B cell (primary cell): ENCODE data around the gene ASPSCR1. TPM values are rescaled to one million over a fixed set of nuclear protein-coding genes. Genes with fewer than 3 reads are reported as not detected.
A peak's percentile ranks its signal among the peaks of the same experiment; 100 is the strongest.

Source experiments
- ATAC-seq: fragments of 200-7000 bp; cut with Tn5 transposase; one replicate; pipeline ENCODE4 v1.10.0; 2021; ENCODE audit warnings: low read depth, mild to moderate bottlenecking, moderate number of reproducible peaks, moderate library complexity
- CTCF ChIA-PET: fragments of 350-600 bp; sonication (Branson Sonifier 250); formaldehyde crosslinking; loops from one replicate; lab custom pipeline; 2021; ENCODE audit warnings: antibody characterized with exemption, inconsistent platforms; lab: Charles Lee
- POLR2A ChIA-PET: fragments of 350-600 bp; sonication (Branson Sonifier 250); formaldehyde crosslinking; loops from one replicate; lab custom pipeline; 2021; ENCODE audit warnings: antibody characterized with exemption; lab: Charles Lee
- DNase-seq: peaks from one replicate; pipeline ENCODE4 v3.0.0; 2013
- H2AFZ ChIP-seq: 2 replicates; pipeline ENCODE4 v1.6.1; 2012; ENCODE audit warnings: mild to moderate bottlenecking, low read depth, low read length; ENCODE audit not compliant: insufficient read depth, poor library complexity, severe bottlenecking
- H3K27ac ChIP-seq, 2 donors: 1 replicate in 1 of 2; 2 replicates in 1 of 2; pipeline ENCODE4 v1.5.1; 2012 to 2013; ENCODE audit warnings: low read length in 2 of 2, mild to moderate bottlenecking in 2 of 2, moderate library complexity in 1 of 2
- H3K27me3 ChIP-seq, 4 experiments: fragments of 200-600 bp in 1 of 4; sonication (generic) in 1 of 4; replicated peaks in 1 of 4; 1 replicate in 2 of 4; 2 replicates in 2 of 4; pipeline versions ENCODE4 v1.6.1 to v1.7.0; 2013 to 2016; ENCODE audit warnings: low read length in 3 of 4, mild to moderate bottlenecking in 2 of 4, mixed read lengths in 1 of 4, moderate library complexity in 1 of 4; ENCODE audit not compliant: insufficient read depth in 4 of 4, control insufficient read depth in 3 of 4; ENCODE audit errors: control extremely low read depth in 1 of 4
- H3K36me3 ChIP-seq, 2 experiments: replicated peaks in 1 of 2; 1 replicate in 1 of 2; 2 replicates in 1 of 2; pipeline versions ENCODE4 v1.6.1 to v1.7.1; 2013; ENCODE audit warnings: low read length in 1 of 2; ENCODE audit not compliant: insufficient read depth in 2 of 2, control insufficient read depth in 1 of 2; ENCODE audit errors: control extremely low read depth in 1 of 2, extremely low read depth in 1 of 2
- H3K4me1 ChIP-seq, 2 donors: fragments of 200-600 bp in 1 of 2; sonication (generic) in 1 of 2; 1 replicate in 1 of 2; 2 replicates in 1 of 2; pipeline versions ENCODE4 v1.5.1 to v1.6.1; 2013 to 2017; ENCODE audit warnings: low read length in 2 of 2; ENCODE audit not compliant: control insufficient read depth in 2 of 2, insufficient read depth in 2 of 2
- H3K4me2 ChIP-seq: replicated peaks from 2 replicates; pipeline ENCODE3; 2012; ENCODE audit warnings: mild to moderate bottlenecking, low read depth, low read length; ENCODE audit not compliant: poor library complexity, severe bottlenecking
- H3K4me3 ChIP-seq, 5 experiments: fragments of 200-600 bp in 1 of 5; sonication (generic) in 1 of 5; 1 replicate in 3 of 5; 2 replicates in 2 of 5; pipeline versions ENCODE4 v1.5.1 to v1.7.0; 2011 to 2016; ENCODE audit warnings: low read length in 4 of 5, mild to moderate bottlenecking in 4 of 5, low read depth in 2 of 5, control low read depth in 1 of 5, moderate library complexity in 1 of 5; ENCODE audit not compliant: insufficient read depth in 1 of 5; ENCODE audit errors: control extremely low read depth in 1 of 5, extremely low read depth in 1 of 5
- H3K79me2 ChIP-seq: fragments of 200-600 bp; sonication (generic); one replicate; pipeline ENCODE4 v1.6.0; 2016; ENCODE audit warnings: low read length; ENCODE audit not compliant: control insufficient read depth, insufficient read depth
- H3K9ac ChIP-seq: fragments of 200-600 bp; sonication (generic); 2 replicates; pipeline ENCODE4 v1.6.1; 2017; ENCODE audit warnings: mild to moderate bottlenecking, low read length, moderate library complexity
- H3K9me3 ChIP-seq, 3 donors: one replicate each; pipeline versions ENCODE4 v1.6.1 to v1.7.1; 2013; ENCODE audit warnings: low read length in 2 of 3; ENCODE audit not compliant: control insufficient read depth in 2 of 3, insufficient read depth in 1 of 3; ENCODE audit errors: control extremely low read depth in 1 of 3
- H4K20me1 ChIP-seq: 2 replicates; pipeline ENCODE4 v1.6.0; 2012; ENCODE audit warnings: mild to moderate bottlenecking, low read length; ENCODE audit not compliant: insufficient read depth, control insufficient read depth, poor library complexity, severe bottlenecking
- H3K27ac Mint-ChIP-seq: one replicate; pipeline ENCODE4 v1.8.0; 2021; ENCODE audit warnings: mixed read lengths
- H3K27me3 Mint-ChIP-seq: one replicate; pipeline ENCODE4 v1.8.0; 2021; ENCODE audit warnings: mixed read lengths
- H3K4me1 Mint-ChIP-seq: one replicate; pipeline ENCODE4 v1.8.0; 2021; ENCODE audit warnings: mixed read lengths
- H3K4me3 Mint-ChIP-seq: one replicate; pipeline ENCODE4 v1.8.0; 2021; ENCODE audit warnings: mixed read lengths
- H3K9me3 Mint-ChIP-seq: one replicate; pipeline ENCODE4 v1.8.0; 2022; ENCODE audit warnings: mixed read lengths; ENCODE audit not compliant: insufficient read depth
- EZH2 ChIP-seq: IDR thresholded peaks from 2 replicates; pipeline ENCODE4 v1.6.1; 2012; ENCODE audit warnings: borderline replicate concordance, low read depth, mild to moderate bottlenecking, moderate library complexity, low read length; ENCODE audit not compliant: insufficient read depth, poor library complexity, severe bottlenecking
- WGBS: methylation state at CpG from one replicate; pipeline ENCODE4 v1.1.5; 2013; ENCODE audit warnings: missing lambda C conversion rate; ENCODE audit not compliant: insufficient coverage; 5-methylcytosine and 5-hydroxymethylcytosine counted together
- intact Hi-C: fragments of 100-400 bp; cut with micrococcal nuclease; formaldehyde crosslinking; loops from one replicate; pipeline ENCODE4 v1.10.0; 2022
- polyA plus RNA-seq: library from polyadenylated mRNA; depleted of rRNA; stranded (reverse); fragments of >200 nt; gene quantifications from 2 replicates; pipeline ENCODE4 v1.2.3, GENCODE V29; 2012
- total RNA-seq, 2 donors: library from RNA; stranded (reverse); fragments of 120-200 nt in 1 of 2; gene quantifications; 1 replicate in 1 of 2; 2 replicates in 1 of 2; pipeline versions ENCODE4 v1.2.3 to v1.2.4, GENCODE V29; 2013 to 2022
- TF ChIP-seq, protein P1 (sequence below): fragments of 200-600 bp; IDR thresholded peaks from one replicate; pipeline ENCODE4 v1.8.0; 2022; ENCODE audit warnings: antibody characterized with exemption, mild to moderate bottlenecking

Gene ASPSCR1
- total and polyA plus RNA-seq, 2 donors (not counting 1 experiment from before 2014, with no cell fraction given): 34.0 to 46.7 TPM

DNA sequence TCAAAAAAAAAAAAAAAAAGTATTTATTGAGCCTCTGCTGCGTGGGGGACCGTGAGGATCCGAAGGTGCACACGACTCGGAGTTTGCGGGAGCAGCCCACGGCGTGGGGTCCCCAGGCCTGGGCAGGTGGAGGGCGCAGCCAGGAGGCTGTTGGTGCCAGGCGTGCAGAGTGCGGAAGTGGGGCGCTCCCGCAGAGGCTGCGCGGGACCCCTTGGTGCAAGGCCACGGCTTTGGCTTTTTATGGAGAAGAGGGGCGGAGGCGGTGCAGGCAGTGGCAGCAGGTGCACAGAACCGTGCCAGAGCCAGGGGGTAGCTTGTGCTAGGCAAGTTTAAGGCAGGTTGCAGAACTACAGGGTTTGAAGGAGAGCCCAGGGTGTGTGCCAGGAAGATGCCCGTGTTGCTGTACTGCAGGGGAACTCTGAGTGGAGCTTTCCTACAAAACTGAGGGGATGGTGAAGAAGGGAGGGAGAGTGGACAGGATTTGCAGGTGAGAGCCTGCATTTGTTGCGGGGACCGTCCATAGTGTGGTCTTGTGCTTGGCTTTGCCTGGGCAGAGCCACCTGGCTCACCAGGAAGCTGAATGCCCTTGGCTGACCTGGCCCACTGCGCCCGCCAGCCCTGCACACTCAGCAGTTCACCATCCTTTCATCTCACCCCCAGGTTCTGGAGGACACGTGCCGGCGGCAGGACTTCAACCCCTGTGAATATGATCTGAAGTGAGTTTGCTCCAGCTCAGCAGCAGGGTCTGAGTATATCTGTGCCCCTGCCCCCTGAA, 1.3 kb downstream of the ASPSCR1 start:
- no peak for TF ChIP-seq EZH2
- TF ChIP-seq, protein P1, sequence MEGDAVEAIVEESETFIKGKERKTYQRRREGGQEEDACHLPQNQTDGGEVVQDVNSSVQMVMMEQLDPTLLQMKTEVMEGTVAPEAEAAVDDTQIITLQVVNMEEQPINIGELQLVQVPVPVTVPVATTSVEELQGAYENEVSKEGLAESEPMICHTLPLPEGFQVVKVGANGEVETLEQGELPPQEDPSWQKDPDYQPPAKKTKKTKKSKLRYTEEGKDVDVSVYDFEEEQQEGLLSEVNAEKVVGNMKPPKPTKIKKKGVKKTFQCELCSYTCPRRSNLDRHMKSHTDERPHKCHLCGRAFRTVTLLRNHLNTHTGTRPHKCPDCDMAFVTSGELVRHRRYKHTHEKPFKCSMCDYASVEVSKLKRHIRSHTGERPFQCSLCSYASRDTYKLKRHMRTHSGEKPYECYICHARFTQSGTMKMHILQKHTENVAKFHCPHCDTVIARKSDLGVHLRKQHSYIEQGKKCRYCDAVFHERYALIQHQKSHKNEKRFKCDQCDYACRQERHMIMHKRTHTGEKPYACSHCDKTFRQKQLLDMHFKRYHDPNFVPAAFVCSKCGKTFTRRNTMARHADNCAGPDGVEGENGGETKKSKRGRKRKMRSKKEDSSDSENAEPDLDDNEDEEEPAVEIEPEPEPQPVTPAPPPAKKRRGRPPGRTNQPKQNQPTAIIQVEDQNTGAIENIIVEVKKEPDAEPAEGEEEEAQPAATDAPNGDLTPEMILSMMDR: no peak
- CTCF ChIA-PET: interaction anchor here (0.6 to 1.5 kb wide), 3 partner anchors 19 to 127 kb away, joined by 3 to 6 read pairs (median 3); partner anchors contain the start of gene NOTUM
- peaks cover 26% of the 10 kb centered on the region for H3K79me2 ChIP-seq
- POLR2A ChIA-PET: interaction anchor here (0.5 to 3.9 kb wide), 5 partner anchors 11 to 312 kb away, joined by 3 to 28 read pairs (median 3); partner anchors contain the start of genes CENPX, DCXR and LRRC45
- no peak overlapping the region for H3K9ac ChIP-seq
- 97% methylated on average over 16 of the region's 27 CpGs for WGBS
- H3K4me3 ChIP-seq: peak overlapping the region in 2 of 5 experiments; percentile 77 to 96
- H3K4me2 ChIP-seq: peak overlapping the region; percentile 99
- H2AFZ ChIP-seq: no peak overlapping the region
- ATAC-seq: no peak
- intact Hi-C loops: no loop called here
- no peak for DNase-seq
- H3K4me1 ChIP-seq: peaks cover 25 to 32% of the 10 kb centered on the region in 2 donors
- no peak overlapping the region for H3K27ac ChIP-seq
- H3K27me3 ChIP-seq: no peaks in the 10 kb centered on the region
- Mint-ChIP-seq H3K27me3 (peaks cover 3% of the 10 kb centered on the region), H3K27ac (peak overlapping the region; percentile 79), H3K4me1 (peaks cover 33% of the 10 kb centered on the region), H3K4me3 (peak overlapping the region; percentile 80), H3K9me3 (no peaks in the 10 kb centered on the region)
- peaks cover 0 to 5% (median 0%) of the 10 kb centered on the region in 3 donors for H3K9me3 ChIP-seq
- no peaks in the 10 kb centered on the region for H3K36me3 ChIP-seq
- H4K20me1 ChIP-seq: peaks cover 7% of the 10 kb centered on the region

DNA sequence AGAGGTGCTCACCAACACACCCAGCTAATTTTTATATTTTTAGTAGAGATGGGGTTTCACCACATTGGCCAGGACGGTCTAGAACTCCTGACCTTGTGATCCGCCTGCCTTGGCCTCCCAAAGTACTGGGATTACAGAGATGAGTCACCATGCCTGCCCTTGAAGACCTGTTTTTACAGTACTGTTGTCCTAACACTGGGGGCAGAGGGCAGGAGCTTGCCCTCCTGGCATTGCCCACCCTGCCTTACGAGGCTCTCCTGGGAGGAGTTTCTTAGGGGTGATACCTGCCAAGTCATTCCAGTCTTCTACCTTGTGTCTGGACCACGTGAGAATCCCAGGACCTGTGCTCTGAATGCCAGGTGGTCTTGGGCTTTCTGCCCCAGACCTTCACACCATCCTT, 2.7 kb downstream of the ASPSCR1 start:
- Histone ChIP-seq H3K27me3 (no peaks in the 10 kb centered on the region), H3K9ac (no peak overlapping the region), H3K4me1 (peaks cover 25 to 36% of the 10 kb centered on the region in 2 donors), H3K9me3 (peaks cover 0 to 7% (median 0%) of the 10 kb centered on the region in 3 donors), H4K20me1 (peaks cover 12% of the 10 kb centered on the region), H3K27ac (no peak overlapping the region), H2AFZ (no peak overlapping the region), H3K36me3 (peaks cover 0 to 9% of the 10 kb centered on the region in 2 experiments), H3K4me3 (no peak overlapping the region), H3K4me2 (no peak overlapping the region), H3K79me2 (peaks cover 37% of the 10 kb centered on the region)
- Mint-ChIP-seq H3K4me3 (peak overlapping the region; percentile 16), H3K27me3 (peaks cover under 1% of the 10 kb centered on the region), H3K9me3 (no peaks in the 10 kb centered on the region), H3K27ac (peak overlapping the region; percentile 20), H3K4me1 (peaks cover 36% of the 10 kb centered on the region)
- ChIA-PET CTCF (no interaction called here), POLR2A (interaction anchor here (1.1 kb wide), 1 partner anchor 85 kb away, joined by 4 read pairs; no protein-coding TSS in a partner anchor)
- TF ChIP-seq EZH2: no peak
- TF ChIP-seq, protein P1: no peak
- 93% methylated on average over 3 of the region's 4 CpGs for WGBS
- intact Hi-C loops: no loop called here
- DNase-seq (no peak), ATAC-seq (no peak)
